EL (cell line): Measurements from ENCODE around the gene CLEC11A.
"Not testable (repeated sequence)": the region's sequence is repeated elsewhere in the genome, so short reads cannot be mapped to it uniquely, and the experiment has no call there.

ENCODE experiments used
- DNase-seq: peaks from one replicate; pipeline ENCODE4 v3.0.0-alpha.2; 2016

CLEC11A gene

GRCh38 chr19:50763521-50763920 is 40.4 kb downstream of the CLEC11A start:
- DNase-seq = not testable (repeated sequence)

GRCh38 chr19:50764409-50764808 is 41.2 kb downstream of the CLEC11A start:
- DNase-seq = no peak

- DNase-seq = not testable (repeated sequence)
These were observed 43.6 kb downstream of the CLEC11A start for GRCh38 chr19:50766746-50767145.

GRCh38 chr19:50767263-50767662 is 44.1 kb downstream of the CLEC11A start:
- DNase-seq = not testable (repeated sequence)

- DNase-seq = no peak
These were observed 45.1 kb downstream of the CLEC11A start for GRCh38 chr19:50768277-50768676.

GRCh38 chr19:50770164-50770563 is 47.0 kb downstream of the CLEC11A start, which contains the start of gene GPR32:
GPR32 (plus strand) TSS chr19:50770464; CDS start chr19:50770601, 137 bp downstream.
- DNase-seq = not testable (repeated sequence)

- DNase-seq = no peak
These were observed 47.7 kb downstream of the CLEC11A start for GRCh38 chr19:50770888-50771287.

GRCh38 chr19:50772476-50772875 is 49.3 kb downstream of the CLEC11A start:
- DNase-seq = peak; percentile 19

GRCh38 chr19:50772912-50773311 is 49.7 kb downstream of the CLEC11A start:
- DNase-seq = not testable (repeated sequence)

GRCh38 chr19:50773454-50773853 is 50.3 kb downstream of the CLEC11A start:
- DNase-seq = not testable (repeated sequence)
